ENCODE results near the gene SRRM2.

- TF ChIP-seq EZH2 (IDR thresholded peaks at IDR 0.05; ENCODE audit: borderline replicate concordance, low read length) (no peak), CTCF (conservative IDR thresholded peaks at IDR 0.05 in 1 of 2, IDR thresholded peaks at IDR 0.05 in 1 of 2; ENCODE audit: extremely low read depth in 1 of 2, insufficient read depth in 1 of 2, low read depth in 1 of 2, low read length in 2 of 2) (no peak)
Measured at GRCh38 chr16:2768403-2769089, 16.1 kb downstream of the SRRM2 start.

Measured in mammary epithelial cell (primary cell).